Stimulated activated memory B cell treated with anti-CD40 and anti-IgM and Interleukin-4, amounts not matched to agents 10 μg/mL and 1 μg/mL and 100 μg/mL, for 72 hours (primary cell): ENCODE data around the gene ATRX.
"Not testable (repeated sequence)": the region's sequence is repeated elsewhere in the genome, so short reads cannot be mapped to it uniquely, and the experiment has no call there.

Experiments used
- ATAC-seq: fragments of 150-1000 bp; cut with Tn5 transposase; 2 replicates; pipeline ENCODE4 v1.10.0; 2021
- H3K27ac Mint-ChIP-seq: one replicate; pipeline ENCODE4 v1.8.0; 2022; ENCODE audit warnings: mild to moderate bottlenecking, mixed read lengths
- H3K27me3 Mint-ChIP-seq: one replicate; pipeline ENCODE4 v1.8.0; 2022; ENCODE audit warnings: mixed read lengths
- H3K36me3 Mint-ChIP-seq: one replicate; pipeline ENCODE4 v1.8.0; 2022; ENCODE audit warnings: mixed read lengths
- H3K4me1 Mint-ChIP-seq: one replicate; pipeline ENCODE4 v1.8.0; 2022; ENCODE audit warnings: mixed read lengths
- H3K4me3 Mint-ChIP-seq: one replicate; pipeline ENCODE4 v1.8.0; 2022; ENCODE audit warnings: mild to moderate bottlenecking, moderate library complexity, mixed read lengths
- H3K9me3 Mint-ChIP-seq: one replicate; pipeline ENCODE4 v1.8.0; 2022; ENCODE audit warnings: mixed read lengths

The ATRX gene

GRCh38 chrX:77785486-77786364 is at the start of gene ATRX:
ATRX (minus strand) TSS chrX:77786216; CDS start chrX:77786001, 215 bp downstream.
- no peaks in the 10 kb centered on the region for H3K9me3 Mint-ChIP-seq
- no peaks in the 10 kb centered on the region for H3K4me1 Mint-ChIP-seq
- ATAC-seq, result peak; percentile 98
- H3K27me3 Mint-ChIP-seq, result no peaks in the 10 kb centered on the region
- H3K36me3 Mint-ChIP-seq, result no peaks in the 10 kb centered on the region
- H3K27ac Mint-ChIP-seq, result peak within 1 kb of the TSS; percentile 99
- H3K4me3 Mint-ChIP-seq, result peak within 1 kb of the TSS; percentile 97

GRCh38 chrX:77831544-77831943 is 45.5 kb upstream of the ATRX start:
- H3K4me3 Mint-ChIP-seq, H3K27me3 Mint-ChIP-seq, H3K27ac Mint-ChIP-seq, H3K9me3 Mint-ChIP-seq, ATAC-seq, H3K4me1 Mint-ChIP-seq: not testable (repeated sequence)
- H3K36me3 Mint-ChIP-seq, result peaks cover 11% of the 10 kb centered on the region

GRCh38 chrX:77821989-77822388 is 36.0 kb upstream of the ATRX start:
- not testable (repeated sequence) for H3K27ac Mint-ChIP-seq, H3K27me3 Mint-ChIP-seq, H3K9me3 Mint-ChIP-seq, ATAC-seq, H3K4me3 Mint-ChIP-seq, H3K4me1 Mint-ChIP-seq
- H3K36me3 Mint-ChIP-seq, result peaks cover 19% of the 10 kb centered on the region

GRCh38 chrX:77820091-77820727 is 34.2 kb upstream of the ATRX start:
- H3K36me3 Mint-ChIP-seq, result peaks cover 16% of the 10 kb centered on the region

GRCh38 chrX:77814210-77814609 is 28.2 kb upstream of the ATRX start:
- no peaks in the 10 kb centered on the region for H3K4me1 Mint-ChIP-seq
- no peaks in the 10 kb centered on the region for H3K27me3 Mint-ChIP-seq
- H3K9me3 Mint-ChIP-seq, result no peaks in the 10 kb centered on the region
- H3K36me3 Mint-ChIP-seq, result no peaks in the 10 kb centered on the region
- ATAC-seq, result no peak
- no peak overlapping the region for H3K27ac Mint-ChIP-seq
- no peak overlapping the region for H3K4me3 Mint-ChIP-seq

More at GRCh38 chrX:77820091-77820727, 34.2 kb upstream of the ATRX start:
- H3K9me3 Mint-ChIP-seq, result peaks cover 3% of the 10 kb centered on the region
- no peaks in the 10 kb centered on the region for H3K4me1 Mint-ChIP-seq
- no peak overlapping the region for H3K27ac Mint-ChIP-seq
- no peaks in the 10 kb centered on the region for H3K27me3 Mint-ChIP-seq
- H3K4me3 Mint-ChIP-seq, result no peak overlapping the region
- no peak for ATAC-seq

GRCh38 chrX:77802201-77802600 is 16.2 kb upstream of the ATRX start:
- no peak overlapping the region for H3K27ac Mint-ChIP-seq
- H3K4me3 Mint-ChIP-seq, result no peak overlapping the region
- no peaks in the 10 kb centered on the region for H3K36me3 Mint-ChIP-seq
- ATAC-seq, result no peak
- H3K4me1 Mint-ChIP-seq, result no peaks in the 10 kb centered on the region
- no peaks in the 10 kb centered on the region for H3K27me3 Mint-ChIP-seq
- H3K9me3 Mint-ChIP-seq, result peaks cover 3% of the 10 kb centered on the region

GRCh38 chrX:77795124-77795523 is 9.1 kb upstream of the ATRX start:
- Mint-ChIP-seq H3K9me3 (no peaks in the 10 kb centered on the region), H3K27me3 (no peaks in the 10 kb centered on the region), H3K4me3 (no peak overlapping the region), H3K36me3 (no peaks in the 10 kb centered on the region), H3K27ac (no peak overlapping the region), H3K4me1 (no peaks in the 10 kb centered on the region)
- ATAC-seq, result no peak

GRCh38 chrX:77793946-77794345 is 7.9 kb upstream of the ATRX start:
- Mint-ChIP-seq H3K36me3 (no peaks in the 10 kb centered on the region), H3K27me3 (no peaks in the 10 kb centered on the region), H3K4me1 (no peaks in the 10 kb centered on the region), H3K27ac (no peak overlapping the region), H3K9me3 (no peaks in the 10 kb centered on the region), H3K4me3 (no peak overlapping the region)
- no peak for ATAC-seq

- H3K27me3 Mint-ChIP-seq, result no peaks in the 10 kb centered on the region
- peak overlapping the region; percentile 15 for H3K4me3 Mint-ChIP-seq
- H3K27ac Mint-ChIP-seq, result peak overlapping the region; percentile 35
- H3K4me1 Mint-ChIP-seq, result no peaks in the 10 kb centered on the region
- no peaks in the 10 kb centered on the region for H3K36me3 Mint-ChIP-seq
- no peaks in the 10 kb centered on the region for H3K9me3 Mint-ChIP-seq
- ATAC-seq, result peak; percentile 47
Measured at GRCh38 chrX:77788050-77788449, 2.0 kb upstream of the ATRX start.

- H3K9me3 Mint-ChIP-seq, result no peaks in the 10 kb centered on the region
- H3K27ac Mint-ChIP-seq, result peak overlapping the region; percentile 99
- H3K27me3 Mint-ChIP-seq, result no peaks in the 10 kb centered on the region
- peak; percentile 4 for ATAC-seq
- no peaks in the 10 kb centered on the region for H3K36me3 Mint-ChIP-seq
- peak overlapping the region; percentile 97 for H3K4me3 Mint-ChIP-seq
- no peaks in the 10 kb centered on the region for H3K4me1 Mint-ChIP-seq
Measured at GRCh38 chrX:77786365-77786680, 307 bp upstream of the ATRX start.

GRCh38 chrX:77779695-77780094 is 6.3 kb downstream of the ATRX start:
- Mint-ChIP-seq H3K27ac (peak overlapping the region; percentile 60), H3K9me3 (no peaks in the 10 kb centered on the region), H3K4me1 (peaks cover 19% of the 10 kb centered on the region), H3K27me3 (no peaks in the 10 kb centered on the region), H3K36me3 (peaks cover 7% of the 10 kb centered on the region), H3K4me3 (no peak overlapping the region)
- no peak for ATAC-seq

- H3K36me3 Mint-ChIP-seq, result peaks cover 7% of the 10 kb centered on the region
- no peaks in the 10 kb centered on the region for H3K9me3 Mint-ChIP-seq
- H3K4me3 Mint-ChIP-seq, result no peak overlapping the region
- H3K27ac Mint-ChIP-seq, result no peak overlapping the region
- peaks cover 26% of the 10 kb centered on the region for H3K4me1 Mint-ChIP-seq
- ATAC-seq, result no peak
- H3K27me3 Mint-ChIP-seq, result no peaks in the 10 kb centered on the region
Measured at GRCh38 chrX:77776659-77777058, 9.4 kb downstream of the ATRX start.

- Mint-ChIP-seq H3K27me3 (no peaks in the 10 kb centered on the region), H3K4me1 (peaks cover 24% of the 10 kb centered on the region), H3K27ac (no peak overlapping the region), H3K9me3 (no peaks in the 10 kb centered on the region), H3K36me3 (peaks cover 11% of the 10 kb centered on the region), H3K4me3 (no peak overlapping the region)
- no peak for ATAC-seq
Measured at GRCh38 chrX:77771601-77772000, 14.4 kb downstream of the ATRX start.

GRCh38 chrX:77768787-77769186 is 17.2 kb downstream of the ATRX start:
- ATAC-seq, result no peak
- H3K9me3 Mint-ChIP-seq, result no peaks in the 10 kb centered on the region
- no peak overlapping the region for H3K4me3 Mint-ChIP-seq
- H3K27ac Mint-ChIP-seq, result no peak overlapping the region
- peaks cover 19% of the 10 kb centered on the region for H3K4me1 Mint-ChIP-seq
- no peaks in the 10 kb centered on the region for H3K27me3 Mint-ChIP-seq
- H3K36me3 Mint-ChIP-seq, result peaks cover 11% of the 10 kb centered on the region

GRCh38 chrX:77766212-77766611 is 19.8 kb downstream of the ATRX start:
- not testable (repeated sequence) for ATAC-seq, H3K4me3 Mint-ChIP-seq
- H3K4me1 Mint-ChIP-seq, result peaks cover 21% of the 10 kb centered on the region

GRCh38 chrX:77755561-77755960 is 30.5 kb downstream of the ATRX start:
- H3K4me1 Mint-ChIP-seq, result peaks cover 6% of the 10 kb centered on the region
- H3K4me3 Mint-ChIP-seq, result no peak overlapping the region
- H3K9me3 Mint-ChIP-seq, result no peaks in the 10 kb centered on the region
- ATAC-seq, result no peak
- no peak overlapping the region for H3K27ac Mint-ChIP-seq
- H3K36me3 Mint-ChIP-seq, result no peaks in the 10 kb centered on the region
- no peaks in the 10 kb centered on the region for H3K27me3 Mint-ChIP-seq

More at GRCh38 chrX:77766212-77766611, 19.8 kb downstream of the ATRX start:
- peaks cover 12% of the 10 kb centered on the region for H3K36me3 Mint-ChIP-seq
- not testable (repeated sequence) for H3K27ac Mint-ChIP-seq, H3K27me3 Mint-ChIP-seq, H3K9me3 Mint-ChIP-seq
